A204.1 (cell line): ENCODE data around the gene NPBWR2.
"Not testable (repeated sequence)": the region's sequence is repeated elsewhere in the genome, so short reads cannot be mapped to it uniquely, and the experiment has no call there.

Source experiments
- FAIRE-seq: peaks from 2 replicates; lab custom pipeline; 2012; peaks lifted over from hg19 to GRCh38; lab: Jason Lieb, UNC

The NPBWR2 gene

GRCh38 chr20:64143018-64143801 is 35.8 kb upstream of the NPBWR2 start:
- FAIRE-seq, result no peak

DNA sequence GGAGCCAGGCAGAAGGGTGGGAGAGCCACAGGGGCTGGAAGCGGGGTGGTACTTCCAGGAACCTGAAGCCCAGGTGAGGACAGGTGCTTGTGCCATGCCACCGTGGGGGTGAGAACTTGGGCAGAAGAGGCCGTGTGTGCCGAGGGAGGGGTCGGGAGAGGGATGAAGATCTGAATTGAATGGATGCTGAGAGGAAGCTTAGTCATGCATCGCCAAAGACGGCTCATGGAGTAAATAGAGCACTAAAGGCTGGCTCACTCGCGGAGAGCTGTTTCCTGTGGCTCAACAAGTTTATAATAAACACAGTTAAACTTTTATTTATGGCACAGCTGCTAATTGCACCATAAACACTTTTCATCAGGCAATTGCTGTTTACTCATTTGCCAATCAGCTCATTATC is 35.2 kb upstream of the NPBWR2 start:
- FAIRE-seq, result no peak

DNA sequence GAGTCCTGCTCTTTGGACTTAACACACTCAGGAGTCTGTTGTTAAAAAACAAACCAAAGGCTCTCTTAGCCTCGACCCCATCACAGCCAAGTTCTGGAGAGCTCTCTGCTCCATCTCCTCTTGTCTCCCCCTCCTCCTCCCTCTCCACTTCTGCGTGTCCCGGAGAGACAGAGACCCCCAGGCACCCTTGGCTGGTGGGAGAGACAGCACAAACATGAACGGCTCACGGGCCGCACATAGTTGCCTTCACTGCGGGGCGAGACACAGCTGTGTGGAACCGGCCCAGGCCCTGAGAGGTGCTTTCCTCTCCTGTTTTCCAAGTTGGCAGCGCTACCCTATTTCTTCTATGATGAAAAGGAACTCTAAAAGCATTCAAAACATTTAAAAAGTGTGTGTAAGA is 33.6 kb upstream of the NPBWR2 start:
- FAIRE-seq, result no peak

DNA sequence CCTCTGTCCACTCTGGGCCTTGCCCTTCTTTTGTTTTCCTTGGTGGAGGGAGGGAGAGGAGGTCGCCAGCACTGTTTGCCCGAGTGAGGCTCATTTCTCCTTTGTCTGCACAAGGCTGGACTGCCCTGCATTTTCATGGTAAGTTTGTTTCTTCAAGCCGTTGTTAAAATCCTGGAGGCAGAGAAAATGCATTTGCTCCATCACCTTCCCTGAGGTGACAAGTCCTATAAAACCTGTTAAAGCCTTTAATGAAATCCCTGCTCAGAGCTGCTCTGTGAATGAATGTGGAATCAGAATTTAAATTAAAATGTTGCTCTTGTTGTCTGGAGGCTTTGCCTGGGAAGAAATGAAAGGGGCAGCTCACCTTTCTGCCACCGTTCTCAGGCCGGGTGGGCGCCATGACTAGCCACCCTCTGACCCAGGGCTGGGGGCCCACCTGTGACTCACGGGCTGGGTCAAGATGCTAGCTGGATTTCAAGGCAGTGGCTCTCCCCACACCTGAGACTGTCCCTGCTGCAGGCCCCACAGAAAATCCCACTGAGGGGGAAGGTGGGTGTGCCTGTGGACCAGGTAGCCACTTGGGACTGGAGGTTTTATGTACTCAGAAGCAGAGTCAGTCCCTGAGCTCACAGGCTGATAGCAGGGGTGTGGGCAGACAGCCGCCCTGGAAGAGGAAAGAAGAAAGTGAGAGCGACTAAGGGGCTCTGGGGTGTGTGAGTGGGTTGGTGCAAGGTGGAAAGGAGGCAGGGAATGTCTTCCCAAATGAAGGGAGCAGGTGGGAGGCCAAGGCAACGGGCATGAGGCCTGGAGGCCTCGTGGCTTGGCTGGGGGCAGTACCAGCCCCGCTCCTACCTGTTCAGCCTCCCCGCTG is 32.9 kb upstream of the NPBWR2 start:
- FAIRE-seq, result no peak

DNA sequence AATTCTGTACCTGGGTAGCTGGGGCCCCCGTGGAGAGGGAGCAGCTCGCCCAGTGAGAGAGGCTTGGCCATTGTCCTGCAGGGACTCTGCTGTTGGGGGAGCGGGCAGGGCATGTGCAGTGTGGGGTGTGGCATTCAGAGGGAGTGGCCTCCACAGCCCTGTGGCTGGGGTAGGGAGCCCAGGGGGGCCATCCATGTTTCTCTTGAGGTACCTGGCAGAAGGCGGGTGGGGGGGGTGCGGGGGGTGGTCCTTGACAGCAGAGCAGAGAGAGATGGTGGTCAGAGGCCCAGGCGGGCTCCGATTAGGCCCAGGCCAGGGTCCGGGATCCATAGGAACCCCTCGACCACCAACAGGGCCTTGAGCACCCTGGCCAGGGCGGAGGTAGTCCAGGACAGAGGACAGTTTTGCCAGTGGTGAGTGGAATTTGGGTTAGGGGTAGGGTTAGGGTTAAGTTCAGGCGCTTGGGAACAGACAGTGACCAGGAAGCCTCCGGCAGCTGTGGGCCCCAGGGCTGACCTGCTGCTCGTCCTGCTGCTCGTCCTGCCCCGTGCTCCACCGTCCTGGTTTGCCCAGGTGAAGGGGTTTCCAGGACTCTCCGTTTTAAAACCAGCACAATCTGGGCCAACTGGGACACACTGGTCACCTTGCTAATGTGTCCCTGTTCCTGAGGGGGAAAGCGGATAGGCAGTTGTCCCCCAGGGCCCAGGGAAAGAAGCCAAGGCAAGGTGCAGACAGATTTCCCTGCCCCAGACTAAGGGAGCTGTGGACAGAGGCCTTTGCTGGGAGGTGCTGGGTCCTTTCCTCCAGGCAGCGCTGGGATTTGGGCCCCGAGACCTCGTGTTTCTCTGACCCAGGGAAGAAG is 32.1 kb upstream of the NPBWR2 start:
- no peak for FAIRE-seq

DNA sequence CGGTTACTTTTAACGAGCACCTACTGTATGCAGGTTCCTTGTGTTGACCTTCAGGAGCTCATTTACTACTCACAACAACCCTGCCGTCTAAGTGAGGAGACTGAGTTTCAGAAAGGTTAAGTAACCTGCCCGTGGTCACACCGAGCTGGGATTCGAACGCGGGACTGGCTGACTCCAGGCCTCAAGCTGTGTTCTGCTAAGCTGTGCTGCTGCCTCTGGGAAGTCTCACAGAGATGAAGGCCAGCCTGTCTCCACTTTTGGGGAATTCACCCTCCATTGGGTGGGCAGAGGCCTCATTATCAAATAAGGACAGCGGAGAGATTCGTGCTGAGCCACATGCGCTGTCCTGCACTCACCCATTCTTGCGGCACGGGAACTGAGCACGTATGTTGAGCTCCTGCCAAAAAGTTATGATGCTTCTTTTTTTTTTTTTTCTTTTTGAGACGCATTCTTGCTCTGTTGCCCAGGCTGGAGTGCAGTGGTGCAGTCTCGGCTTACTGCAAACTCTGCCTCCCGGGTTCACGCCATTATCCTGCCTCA is 31.0 kb upstream of the NPBWR2 start:
- FAIRE-seq, result no peak

GRCh38 chr20:64137598-64138031 is 30.2 kb upstream of the NPBWR2 start:
- no peak for FAIRE-seq

GRCh38 chr20:64136004-64136710 is 28.8 kb upstream of the NPBWR2 start:
- FAIRE-seq, result no peak

GRCh38 chr20:64134744-64135143 is 27.4 kb upstream of the NPBWR2 start:
- not testable (repeated sequence) for FAIRE-seq

- FAIRE-seq, result no peak
Measured at GRCh38 chr20:64133951-64134407, 26.6 kb upstream of the NPBWR2 start.

DNA sequence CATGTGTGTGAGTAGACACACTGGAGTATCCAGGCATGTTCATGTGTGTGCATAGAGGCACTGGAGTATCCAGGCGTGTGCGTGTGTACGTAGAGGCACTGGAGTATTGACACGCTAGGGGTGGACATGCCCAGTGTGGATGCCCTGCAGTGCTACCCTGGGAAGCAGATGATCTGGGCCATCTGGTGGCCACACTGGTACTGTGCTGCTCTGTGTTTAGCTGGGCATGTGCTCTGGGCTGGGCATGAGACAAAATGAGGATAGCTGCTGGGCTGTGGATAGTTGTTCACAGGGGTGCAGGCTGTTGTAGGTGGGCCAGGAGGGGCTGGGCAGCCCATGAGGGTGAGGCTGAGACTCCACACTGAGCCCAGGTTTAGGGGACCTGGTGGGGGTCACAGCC is 24.0 kb upstream of the NPBWR2 start:
- no peak for FAIRE-seq

- no peak for FAIRE-seq
Measured at GRCh38 chr20:64130876-64131275, 23.5 kb upstream of the NPBWR2 start.

DNA sequence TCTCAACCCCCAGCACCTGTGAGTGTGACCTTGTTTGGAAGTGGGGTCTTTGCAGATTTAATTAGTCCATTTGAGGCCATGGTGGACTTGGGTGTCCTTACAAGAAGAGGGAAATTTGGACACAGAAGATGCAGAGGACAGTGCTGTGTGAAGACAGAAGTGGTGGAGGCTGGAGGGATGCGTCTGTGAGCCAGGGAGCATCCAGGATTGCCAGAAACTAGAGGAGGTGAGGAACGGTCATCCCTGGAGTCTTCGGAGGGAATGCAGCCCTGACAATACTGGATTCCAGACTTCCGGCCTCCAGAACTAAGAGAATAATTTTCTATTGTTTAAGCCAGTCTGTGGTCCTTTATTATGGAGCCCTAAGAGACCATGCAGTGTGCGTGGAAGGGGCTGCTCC is 22.9 kb upstream of the NPBWR2 start:
- FAIRE-seq, result no peak

GRCh38 chr20:64129146-64129782 is 21.9 kb upstream of the NPBWR2 start:
- FAIRE-seq, result no peak

GRCh38 chr20:64123517-64123916 is 16.2 kb upstream of the NPBWR2 start:
- not testable (repeated sequence) for FAIRE-seq

DNA sequence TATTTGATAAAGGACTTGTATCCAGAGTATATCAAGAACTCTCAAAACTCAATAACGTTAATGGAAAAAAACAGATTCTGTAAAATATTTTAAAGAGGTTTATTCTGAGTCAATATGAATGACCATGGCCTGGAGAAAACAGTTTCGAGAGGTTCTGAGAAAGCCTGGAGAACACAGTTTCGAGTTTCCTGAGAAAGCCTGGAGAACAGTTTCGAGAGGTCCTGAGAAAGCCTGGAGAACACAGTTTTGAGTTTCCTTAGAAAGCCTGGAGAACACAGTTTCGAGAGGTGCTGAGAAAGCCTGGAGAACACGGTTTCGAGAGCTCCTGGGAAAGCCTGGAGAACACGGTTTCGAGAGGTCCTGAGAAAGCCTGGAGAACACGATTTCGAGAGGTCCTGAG is 15.6 kb upstream of the NPBWR2 start:
- FAIRE-seq, result not testable (repeated sequence)

DNA sequence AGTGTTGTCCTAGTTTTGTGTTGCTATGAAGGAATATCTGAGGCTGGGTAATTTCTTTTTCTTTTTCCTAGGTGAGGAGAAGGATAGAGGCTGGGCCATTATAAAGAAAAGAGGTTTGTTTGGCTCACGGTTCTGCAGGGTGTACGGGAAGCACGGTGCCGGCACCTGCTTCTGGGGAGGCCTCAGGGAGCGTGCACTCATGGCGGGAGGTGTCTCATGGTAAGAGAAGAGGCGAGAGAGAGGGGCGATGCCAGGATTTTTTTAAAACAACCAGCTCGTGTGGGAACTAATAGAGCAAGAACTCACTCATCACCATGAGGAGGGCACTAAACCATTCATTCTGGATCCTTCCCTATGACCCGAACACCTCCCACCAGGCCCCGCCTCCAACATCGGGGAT is 14.2 kb upstream of the NPBWR2 start:
- FAIRE-seq, result no peak

- FAIRE-seq, result no peak
Measured at GRCh38 chr20:64119681-64120341, 12.4 kb upstream of the NPBWR2 start.

- no peak for FAIRE-seq
Measured at GRCh38 chr20:64119301-64119680, 11.9 kb upstream of the NPBWR2 start.

DNA sequence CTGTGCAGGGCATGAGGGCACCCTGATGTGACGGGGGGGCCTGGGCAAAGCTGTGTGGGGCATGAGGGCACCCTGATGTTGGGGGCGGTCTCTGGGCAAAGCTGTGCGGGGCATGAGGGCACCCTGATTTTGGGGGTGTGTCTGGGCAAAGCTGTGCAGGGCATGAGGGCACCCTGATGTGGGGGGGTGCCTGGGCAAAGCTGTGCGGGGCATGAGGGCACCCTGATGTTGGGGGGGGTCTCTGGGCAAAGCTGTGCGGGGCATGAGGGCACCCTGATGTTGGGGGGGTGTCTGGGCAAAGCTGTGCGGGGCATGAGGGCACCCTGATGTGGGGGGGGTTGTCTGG is 10.0 kb upstream of the NPBWR2 start:
- FAIRE-seq, result not testable (repeated sequence)
